Measurements from ENCODE around the gene ZFP91. TPM values are rescaled to one million over a fixed set of nuclear protein-coding genes. Genes with fewer than 3 reads are reported as not detected.

ZFP91 gene
- total and polyA plus RNA-seq, 2 experiments from 2014 or later = 21.4 to 59.0 TPM

DNA sequence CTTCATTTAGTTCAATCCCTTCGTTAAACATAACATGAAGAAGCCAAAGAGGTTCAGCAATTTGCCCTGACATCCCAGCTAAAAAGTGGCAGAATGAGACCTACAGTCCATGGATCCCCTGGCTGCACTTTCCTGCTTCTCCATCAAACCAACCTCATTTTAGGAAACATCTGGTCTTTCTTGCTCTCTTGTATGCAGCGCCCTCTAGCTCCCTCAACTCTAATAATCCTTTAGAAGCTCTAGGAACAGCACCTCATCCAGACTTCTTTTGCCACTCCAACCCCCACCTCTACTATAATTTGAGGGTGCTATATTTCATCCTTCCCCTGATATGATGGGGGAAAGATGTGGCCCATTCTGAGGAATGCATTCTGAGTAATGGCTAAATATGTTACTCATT is 51.0 kb downstream of the ZFP91 start:
- H3F3A ChIP-seq (ENCODE audit: insufficient read depth) = peaks cover 46% of the 10 kb centered on the region
- no peak overlapping the region for H3K4me2 ChIP-seq (ENCODE audit: unreplicated experiment)
- DNase-seq = peak; percentile 82
- H3K9ac ChIP-seq = no peak overlapping the region
- no peak overlapping the region for H2AFZ ChIP-seq
- H3K36me3 ChIP-seq (ENCODE audit: low read depth) = peaks cover 4% of the 10 kb centered on the region; the same call in 1 of the 2 replicates
- peaks cover 49% of the 10 kb centered on the region for H3K4me1 ChIP-seq (ENCODE audit: insufficient read depth)
- no peak overlapping the region for H3K4me3 ChIP-seq
- no peaks in the 10 kb centered on the region for H3K27me3 ChIP-seq (replicated peaks; ENCODE audit: insufficient read depth)
- TF ChIP-seq EZH2phosphoT487 (IDR thresholded peaks at IDR 0.05; ENCODE audit: insufficient read depth, low read depth) = no peak
- no peak for TF ChIP-seq EZH2 (IDR thresholded peaks at IDR 0.05; ENCODE audit: insufficient read depth, poor library complexity, severe bottlenecking)
- WGBS, 2 experiments (ENCODE audit: low coverage in 1 of 2, low lambda C conversion rate in 2 of 2, missing lambda C conversion rate in 2 of 2) = 3 to 7% methylated on average over 2 of the region's 2 CpGs
- no peaks in the 10 kb centered on the region for H4K20me1 ChIP-seq (ENCODE audit: insufficient read depth)
- no peaks in the 10 kb centered on the region for H3K9me3 ChIP-seq (ENCODE audit: low read depth)
- no peaks in the 10 kb centered on the region for H3K9me2 ChIP-seq (ENCODE audit: insufficient read depth)
- 0 out of 2 replicates have a peak overlapping the region, but pooled peaks have one; percentile 91 for H3K27ac ChIP-seq
- H3K79me2 ChIP-seq (ENCODE audit: insufficient read depth) = no peaks in the 10 kb centered on the region
- in situ Hi-C loops (cut with MboI) = no loop called here

GRCh38 chr11:58631378-58631777 is 52.5 kb downstream of the ZFP91 start:
- H3K4me2 ChIP-seq (ENCODE audit: unreplicated experiment) = no peak overlapping the region
- no peaks in the 10 kb centered on the region for H3K9me2 ChIP-seq (ENCODE audit: insufficient read depth)
- no peaks in the 10 kb centered on the region for H3K79me2 ChIP-seq (ENCODE audit: insufficient read depth)
- H3F3A ChIP-seq (ENCODE audit: insufficient read depth) = peaks cover 31% of the 10 kb centered on the region
- 96 to 98% methylated on average over 3 of the region's 3 CpGs for WGBS, 2 experiments (ENCODE audit: low coverage in 1 of 2, low lambda C conversion rate in 2 of 2, missing lambda C conversion rate in 2 of 2)
- no peaks in the 10 kb centered on the region for H3K36me3 ChIP-seq (ENCODE audit: low read depth)
- H3K27ac ChIP-seq = no peak overlapping the region
- no peak overlapping the region for H3K4me3 ChIP-seq
- no peaks in the 10 kb centered on the region for H3K9me3 ChIP-seq (ENCODE audit: low read depth)
- no peak overlapping the region for H2AFZ ChIP-seq
- no peak for DNase-seq
- H4K20me1 ChIP-seq (ENCODE audit: insufficient read depth) = no peaks in the 10 kb centered on the region
- no peaks in the 10 kb centered on the region for H3K27me3 ChIP-seq (replicated peaks; ENCODE audit: insufficient read depth)
- no peak overlapping the region for H3K9ac ChIP-seq
- peaks cover 33% of the 10 kb centered on the region for H3K4me1 ChIP-seq (ENCODE audit: insufficient read depth)
- TF ChIP-seq EZH2phosphoT487 (IDR thresholded peaks at IDR 0.05; ENCODE audit: insufficient read depth, low read depth) = no peak
- TF ChIP-seq EZH2 (IDR thresholded peaks at IDR 0.05; ENCODE audit: insufficient read depth, poor library complexity, severe bottlenecking) = no peak
- in situ Hi-C loops (cut with MboI) = no loop called here

- H3K4me2 ChIP-seq (ENCODE audit: unreplicated experiment) = no peak overlapping the region
- no peak overlapping the region for H3K27ac ChIP-seq
- in situ Hi-C loops (cut with MboI) = no loop called here
- H3K4me1 ChIP-seq (ENCODE audit: insufficient read depth) = peaks cover 22% of the 10 kb centered on the region
- no peaks in the 10 kb centered on the region for H3K9me2 ChIP-seq (ENCODE audit: insufficient read depth)
- no peak overlapping the region for H2AFZ ChIP-seq
- H3F3A ChIP-seq (ENCODE audit: insufficient read depth) = peaks cover 19% of the 10 kb centered on the region
- no peaks in the 10 kb centered on the region for H3K27me3 ChIP-seq (replicated peaks; ENCODE audit: insufficient read depth)
- H3K4me3 ChIP-seq = no peak overlapping the region
- no peaks in the 10 kb centered on the region for H3K36me3 ChIP-seq (ENCODE audit: low read depth)
- H3K9me3 ChIP-seq (ENCODE audit: low read depth) = no peaks in the 10 kb centered on the region
- no peak for TF ChIP-seq EZH2 (IDR thresholded peaks at IDR 0.05; ENCODE audit: insufficient read depth, poor library complexity, severe bottlenecking)
- no peak for TF ChIP-seq EZH2phosphoT487 (IDR thresholded peaks at IDR 0.05; ENCODE audit: insufficient read depth, low read depth)
- no peaks in the 10 kb centered on the region for H3K79me2 ChIP-seq (ENCODE audit: insufficient read depth)
- WGBS, 2 experiments (ENCODE audit: low coverage in 1 of 2, low lambda C conversion rate in 2 of 2, missing lambda C conversion rate in 2 of 2) = 100% methylated on average over 1 of the region's 1 CpG
- H3K9ac ChIP-seq = no peak overlapping the region
- no peak for DNase-seq
- no peaks in the 10 kb centered on the region for H4K20me1 ChIP-seq (ENCODE audit: insufficient read depth)
Observed at GRCh38 chr11:58632510-58632909, 53.6 kb downstream of the ZFP91 start.

DNA sequence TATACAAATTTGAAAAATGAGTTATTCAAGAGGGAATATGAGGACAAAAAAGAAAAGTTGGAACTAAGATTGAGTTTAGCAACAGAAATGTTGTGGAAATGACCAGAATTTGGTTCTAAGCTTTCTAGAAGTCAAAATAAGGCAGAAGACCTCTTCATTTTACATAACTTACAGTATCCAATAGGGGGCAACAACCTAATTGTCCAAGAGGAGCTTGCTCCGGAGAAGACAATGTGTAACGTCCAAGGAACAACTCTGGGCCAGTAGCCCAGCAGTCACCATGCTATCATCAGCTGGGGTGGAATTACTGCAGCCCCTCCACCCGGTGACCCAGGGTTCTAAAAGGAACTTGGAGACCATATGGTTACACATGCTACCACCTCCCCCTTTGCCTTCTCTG is 57.7 kb downstream of the ZFP91 start:
- WGBS, 2 experiments (ENCODE audit: low coverage in 1 of 2, low lambda C conversion rate in 2 of 2, missing lambda C conversion rate in 2 of 2) = 43 to 47% methylated on average over 3 of the region's 3 CpGs
- H3K79me2 ChIP-seq (ENCODE audit: insufficient read depth) = no peaks in the 10 kb centered on the region
- H3K36me3 ChIP-seq (ENCODE audit: low read depth) = no peaks in the 10 kb centered on the region
- no peak overlapping the region for H3K9ac ChIP-seq
- in situ Hi-C loops (cut with MboI) = no loop called here
- H3K4me3 ChIP-seq = no peak overlapping the region
- H3K27ac ChIP-seq = no peak overlapping the region
- no peaks in the 10 kb centered on the region for H3K9me2 ChIP-seq (ENCODE audit: insufficient read depth)
- no peaks in the 10 kb centered on the region for H4K20me1 ChIP-seq (ENCODE audit: insufficient read depth)
- H3K4me1 ChIP-seq (ENCODE audit: insufficient read depth) = no peaks in the 10 kb centered on the region
- H3K4me2 ChIP-seq (ENCODE audit: unreplicated experiment) = no peak overlapping the region
- DNase-seq = no peak
- no peak overlapping the region for H2AFZ ChIP-seq
- no peaks in the 10 kb centered on the region for H3K27me3 ChIP-seq (replicated peaks; ENCODE audit: insufficient read depth)
- TF ChIP-seq EZH2phosphoT487 (IDR thresholded peaks at IDR 0.05; ENCODE audit: insufficient read depth, low read depth) (no peak), EZH2 (IDR thresholded peaks at IDR 0.05; ENCODE audit: insufficient read depth, poor library complexity, severe bottlenecking) (no peak)
- H3K9me3 ChIP-seq (ENCODE audit: low read depth) = no peaks in the 10 kb centered on the region
- H3F3A ChIP-seq (ENCODE audit: insufficient read depth) = no peaks in the 10 kb centered on the region

DNA sequence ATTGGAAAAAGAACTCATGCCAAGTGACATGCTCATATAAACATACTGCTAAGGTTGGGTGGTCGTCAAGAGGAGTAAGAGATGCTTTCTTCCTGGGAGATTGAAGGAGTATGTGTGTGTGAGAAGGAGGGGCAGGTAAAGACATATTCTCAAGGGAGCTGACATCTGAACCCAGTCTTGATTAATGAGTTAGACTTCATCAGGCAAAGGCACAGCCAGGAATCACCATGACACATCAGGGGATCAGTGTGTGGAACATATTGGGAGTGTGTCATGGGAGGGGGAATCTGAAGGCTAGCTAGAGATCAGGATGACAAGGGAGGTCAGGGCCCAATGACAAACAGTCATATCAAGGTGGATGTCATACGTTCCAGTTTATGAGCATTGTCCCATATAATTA is 58.5 kb downstream of the ZFP91 start:
- Histone ChIP-seq H3K79me2 (ENCODE audit: insufficient read depth) (no peaks in the 10 kb centered on the region), H3K27ac (no peak overlapping the region), H3K9me2 (ENCODE audit: insufficient read depth) (no peaks in the 10 kb centered on the region), H3K4me1 (ENCODE audit: insufficient read depth) (no peaks in the 10 kb centered on the region), H2AFZ (no peak overlapping the region), H3K4me3 (no peak overlapping the region), H3K9ac (no peak overlapping the region), H4K20me1 (ENCODE audit: insufficient read depth) (no peaks in the 10 kb centered on the region), H3K36me3 (ENCODE audit: low read depth) (no peaks in the 10 kb centered on the region), H3K4me2 (ENCODE audit: unreplicated experiment) (no peak overlapping the region), H3K27me3 (replicated peaks; ENCODE audit: insufficient read depth) (no peaks in the 10 kb centered on the region), H3F3A (ENCODE audit: insufficient read depth) (no peaks in the 10 kb centered on the region), H3K9me3 (ENCODE audit: low read depth) (no peaks in the 10 kb centered on the region)
- in situ Hi-C loops (cut with MboI) = no loop called here
- DNase-seq = no peak
- TF ChIP-seq EZH2 (IDR thresholded peaks at IDR 0.05; ENCODE audit: insufficient read depth, poor library complexity, severe bottlenecking) = no peak
- TF ChIP-seq EZH2phosphoT487 (IDR thresholded peaks at IDR 0.05; ENCODE audit: insufficient read depth, low read depth) = no peak
- 85 to 91% methylated on average over 2 of the region's 2 CpGs for WGBS, 2 experiments (ENCODE audit: low coverage in 1 of 2, low lambda C conversion rate in 2 of 2, missing lambda C conversion rate in 2 of 2)

All from GM23248 (cell line).